Neural cell (in vitro differentiated cells): Measurements from ENCODE around the gene ACD.

Experiments
- EP300 ChIP-seq: fragments of 450-650 bp; conservative IDR thresholded peaks from 2 replicates; pipeline ENCODE4 v1.6.1; 2014; ENCODE audit warnings: antibody characterized with exemption, mild to moderate bottlenecking, moderate library complexity; ENCODE audit not compliant: poor library complexity, severe bottlenecking
- EZH2 ChIP-seq: fragments of 200-600, 300-800 bp; shearing (Covaris generic), sonication (generic); IDR thresholded peaks from 2 replicates; pipeline ENCODE4 v1.6.1; 2014; ENCODE audit warnings: antibody characterized with exemption, low read length, borderline replicate concordance, mild to moderate bottlenecking; ENCODE audit not compliant: insufficient read depth, poor library complexity, severe bottlenecking
- MXI1 ChIP-seq: fragments of 450-650 bp; conservative IDR thresholded peaks from 2 replicates; pipeline ENCODE4 v1.6.1; 2014; ENCODE audit warnings: antibody characterized with exemption, mild to moderate bottlenecking; ENCODE audit not compliant: poor library complexity, severe bottlenecking
- POLR2AphosphoS5 ChIP-seq: IDR thresholded peaks from 2 replicates; pipeline ENCODE4 v1.6.1; 2012
- RAD21 ChIP-seq: fragments of 450-650 bp; conservative IDR thresholded peaks from 2 replicates; pipeline ENCODE4 v1.6.1; 2014; ENCODE audit warnings: antibody characterized with exemption, mild to moderate bottlenecking, moderate library complexity
- SMC3 ChIP-seq: fragments of 450-650 bp; conservative IDR thresholded peaks from 2 replicates; pipeline ENCODE4 v1.6.1; 2014; ENCODE audit warnings: antibody characterized with exemption, mild to moderate bottlenecking, moderate library complexity; ENCODE audit not compliant: poor library complexity
- TAF1 ChIP-seq: IDR thresholded peaks from 2 replicates; pipeline ENCODE4 v1.6.1; 2012; ENCODE audit warnings: low read depth
- TF ChIP-seq, protein P1 (sequence below): fragments of 450-650 bp; IDR thresholded peaks from 2 replicates; pipeline ENCODE4 v1.5.1; 2014; ENCODE audit warnings: antibody characterized with exemption, mild to moderate bottlenecking, moderate library complexity; ENCODE audit not compliant: poor library complexity, severe bottlenecking
- TF ChIP-seq, protein P2 (sequence below): IDR thresholded peaks from 2 replicates; pipeline ENCODE4 v1.6.1; 2012; ENCODE audit warnings: borderline replicate concordance

DNA sequence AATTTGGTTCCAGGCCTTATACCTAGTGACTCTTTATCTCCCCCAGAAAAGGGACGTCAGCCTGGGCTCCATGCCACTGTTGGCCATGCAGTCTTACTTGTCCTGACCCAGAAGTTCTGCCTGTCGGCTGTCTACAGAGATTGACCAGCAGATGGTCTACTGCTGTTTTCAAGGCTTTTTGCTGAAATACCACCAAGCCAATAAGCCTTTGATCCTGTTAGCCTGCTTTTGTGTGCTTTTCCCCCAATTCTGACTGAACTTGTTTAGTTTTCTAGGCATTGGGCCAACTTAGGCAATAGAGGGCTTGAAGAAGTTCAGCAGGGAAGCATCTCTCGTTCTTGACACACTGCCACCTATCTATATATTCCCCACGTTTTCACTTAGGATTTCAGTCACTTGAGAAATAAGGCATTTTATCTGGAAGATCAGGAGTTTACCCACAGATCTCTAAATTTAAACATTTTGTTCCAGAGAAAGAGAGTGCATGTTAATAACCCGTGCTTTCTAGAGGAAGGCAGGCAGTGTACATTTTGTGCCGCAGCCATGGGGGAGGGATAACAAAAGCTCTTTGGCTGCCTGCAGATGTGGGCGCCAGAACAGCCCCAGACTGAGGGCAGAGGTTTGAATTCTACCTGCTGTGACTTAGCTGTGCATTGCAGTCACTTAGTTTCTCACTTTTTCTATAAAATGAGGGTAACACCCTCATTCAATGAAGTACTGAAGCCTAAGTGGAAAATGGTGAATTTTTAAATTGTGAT lies 27.5 kb downstream of the ACD start:
- TF ChIP-seq POLR2AphosphoS5: no peak
- TF ChIP-seq, protein P1, sequence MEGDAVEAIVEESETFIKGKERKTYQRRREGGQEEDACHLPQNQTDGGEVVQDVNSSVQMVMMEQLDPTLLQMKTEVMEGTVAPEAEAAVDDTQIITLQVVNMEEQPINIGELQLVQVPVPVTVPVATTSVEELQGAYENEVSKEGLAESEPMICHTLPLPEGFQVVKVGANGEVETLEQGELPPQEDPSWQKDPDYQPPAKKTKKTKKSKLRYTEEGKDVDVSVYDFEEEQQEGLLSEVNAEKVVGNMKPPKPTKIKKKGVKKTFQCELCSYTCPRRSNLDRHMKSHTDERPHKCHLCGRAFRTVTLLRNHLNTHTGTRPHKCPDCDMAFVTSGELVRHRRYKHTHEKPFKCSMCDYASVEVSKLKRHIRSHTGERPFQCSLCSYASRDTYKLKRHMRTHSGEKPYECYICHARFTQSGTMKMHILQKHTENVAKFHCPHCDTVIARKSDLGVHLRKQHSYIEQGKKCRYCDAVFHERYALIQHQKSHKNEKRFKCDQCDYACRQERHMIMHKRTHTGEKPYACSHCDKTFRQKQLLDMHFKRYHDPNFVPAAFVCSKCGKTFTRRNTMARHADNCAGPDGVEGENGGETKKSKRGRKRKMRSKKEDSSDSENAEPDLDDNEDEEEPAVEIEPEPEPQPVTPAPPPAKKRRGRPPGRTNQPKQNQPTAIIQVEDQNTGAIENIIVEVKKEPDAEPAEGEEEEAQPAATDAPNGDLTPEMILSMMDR: no peak
- no peak for TF ChIP-seq MXI1
- no peak for TF ChIP-seq EP300
- TF ChIP-seq RAD21: no peak
- no peak for TF ChIP-seq EZH2
- TF ChIP-seq, protein P2, sequence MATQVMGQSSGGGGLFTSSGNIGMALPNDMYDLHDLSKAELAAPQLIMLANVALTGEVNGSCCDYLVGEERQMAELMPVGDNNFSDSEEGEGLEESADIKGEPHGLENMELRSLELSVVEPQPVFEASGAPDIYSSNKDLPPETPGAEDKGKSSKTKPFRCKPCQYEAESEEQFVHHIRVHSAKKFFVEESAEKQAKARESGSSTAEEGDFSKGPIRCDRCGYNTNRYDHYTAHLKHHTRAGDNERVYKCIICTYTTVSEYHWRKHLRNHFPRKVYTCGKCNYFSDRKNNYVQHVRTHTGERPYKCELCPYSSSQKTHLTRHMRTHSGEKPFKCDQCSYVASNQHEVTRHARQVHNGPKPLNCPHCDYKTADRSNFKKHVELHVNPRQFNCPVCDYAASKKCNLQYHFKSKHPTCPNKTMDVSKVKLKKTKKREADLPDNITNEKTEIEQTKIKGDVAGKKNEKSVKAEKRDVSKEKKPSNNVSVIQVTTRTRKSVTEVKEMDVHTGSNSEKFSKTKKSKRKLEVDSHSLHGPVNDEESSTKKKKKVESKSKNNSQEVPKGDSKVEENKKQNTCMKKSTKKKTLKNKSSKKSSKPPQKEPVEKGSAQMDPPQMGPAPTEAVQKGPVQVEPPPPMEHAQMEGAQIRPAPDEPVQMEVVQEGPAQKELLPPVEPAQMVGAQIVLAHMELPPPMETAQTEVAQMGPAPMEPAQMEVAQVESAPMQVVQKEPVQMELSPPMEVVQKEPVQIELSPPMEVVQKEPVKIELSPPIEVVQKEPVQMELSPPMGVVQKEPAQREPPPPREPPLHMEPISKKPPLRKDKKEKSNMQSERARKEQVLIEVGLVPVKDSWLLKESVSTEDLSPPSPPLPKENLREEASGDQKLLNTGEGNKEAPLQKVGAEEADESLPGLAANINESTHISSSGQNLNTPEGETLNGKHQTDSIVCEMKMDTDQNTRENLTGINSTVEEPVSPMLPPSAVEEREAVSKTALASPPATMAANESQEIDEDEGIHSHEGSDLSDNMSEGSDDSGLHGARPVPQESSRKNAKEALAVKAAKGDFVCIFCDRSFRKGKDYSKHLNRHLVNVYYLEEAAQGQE: no peak
- no peak for TF ChIP-seq SMC3
- TF ChIP-seq TAF1: no peak
